Measurements from ENCODE around the gene STAT3. TPM values are rescaled to one million over a fixed set of nuclear protein-coding genes. Genes with fewer than 3 reads are reported as not detected.

Gene STAT3
- total RNA-seq, 3 donors from 2014 or later (not counting 1 experiment from before 2014, with no cell fraction given) = 190 to 246 (median 206) TPM

- H3K27ac ChIP-seq (ENCODE audit: low read length) = no peak overlapping the region
- Mint-ChIP-seq H3K9me3 (no peaks in the 10 kb centered on the region), H3K27ac (no peak overlapping the region), H3K4me3 (no peak overlapping the region), H3K27me3 (ENCODE audit: low read depth in 2 of 2) (no peaks in the 10 kb centered on the region), H3K36me3 (no peaks in the 10 kb centered on the region), H3K4me1 (peaks cover 48 to 49% of the 10 kb centered on the region in 2 donors)
- no CpG with 5 or more reads among the region's 1 CpG for WGBS (ENCODE audit: insufficient coverage)
- H3K4me3 ChIP-seq (ENCODE audit: low read length) = no peak overlapping the region
- intact Hi-C loops (cut with micrococcal nuclease) = no loop called here
- peaks cover 28% of the 10 kb centered on the region for H3K4me1 ChIP-seq (ENCODE audit: control insufficient read depth, insufficient read depth, low read length)
- TF ChIP-seq, protein P1, sequence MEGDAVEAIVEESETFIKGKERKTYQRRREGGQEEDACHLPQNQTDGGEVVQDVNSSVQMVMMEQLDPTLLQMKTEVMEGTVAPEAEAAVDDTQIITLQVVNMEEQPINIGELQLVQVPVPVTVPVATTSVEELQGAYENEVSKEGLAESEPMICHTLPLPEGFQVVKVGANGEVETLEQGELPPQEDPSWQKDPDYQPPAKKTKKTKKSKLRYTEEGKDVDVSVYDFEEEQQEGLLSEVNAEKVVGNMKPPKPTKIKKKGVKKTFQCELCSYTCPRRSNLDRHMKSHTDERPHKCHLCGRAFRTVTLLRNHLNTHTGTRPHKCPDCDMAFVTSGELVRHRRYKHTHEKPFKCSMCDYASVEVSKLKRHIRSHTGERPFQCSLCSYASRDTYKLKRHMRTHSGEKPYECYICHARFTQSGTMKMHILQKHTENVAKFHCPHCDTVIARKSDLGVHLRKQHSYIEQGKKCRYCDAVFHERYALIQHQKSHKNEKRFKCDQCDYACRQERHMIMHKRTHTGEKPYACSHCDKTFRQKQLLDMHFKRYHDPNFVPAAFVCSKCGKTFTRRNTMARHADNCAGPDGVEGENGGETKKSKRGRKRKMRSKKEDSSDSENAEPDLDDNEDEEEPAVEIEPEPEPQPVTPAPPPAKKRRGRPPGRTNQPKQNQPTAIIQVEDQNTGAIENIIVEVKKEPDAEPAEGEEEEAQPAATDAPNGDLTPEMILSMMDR (IDR thresholded peaks at IDR 0.05) = no peak
- no peak for DNase-seq
- no peak for ATAC-seq
- no peaks in the 10 kb centered on the region for H3K36me3 ChIP-seq (ENCODE audit: control insufficient read depth, insufficient read depth, low read length)
- H3K27me3 ChIP-seq (ENCODE audit: control insufficient read depth, insufficient read depth, low read length) = no peaks in the 10 kb centered on the region
- H3K9me3 ChIP-seq (ENCODE audit: control insufficient read depth, insufficient read depth, low read length) = no peaks in the 10 kb centered on the region
These were observed 29.8 kb downstream of the STAT3 start for GRCh38 chr17:42358434-42358833.

GRCh38 chr17:42354956-42355843 is 33.0 kb downstream of the STAT3 start:
- DNase-seq (no peak), ATAC-seq (no peak)
- Histone ChIP-seq H3K9me3 (ENCODE audit: control insufficient read depth, insufficient read depth, low read length) (no peaks in the 10 kb centered on the region), H3K4me1 (ENCODE audit: control insufficient read depth, insufficient read depth, low read length) (peaks cover 4% of the 10 kb centered on the region), H3K27me3 (ENCODE audit: control insufficient read depth, insufficient read depth, low read length) (no peaks in the 10 kb centered on the region), H3K36me3 (ENCODE audit: control insufficient read depth, insufficient read depth, low read length) (no peaks in the 10 kb centered on the region), H3K4me3 (ENCODE audit: low read length) (no peak overlapping the region), H3K27ac (ENCODE audit: low read length) (no peak overlapping the region)
- Mint-ChIP-seq H3K27ac (peak overlapping the region in 1 of 2 donors; percentile 24), H3K36me3 (no peaks in the 10 kb centered on the region), H3K9me3 (no peaks in the 10 kb centered on the region), H3K27me3 (ENCODE audit: low read depth in 2 of 2) (no peaks in the 10 kb centered on the region), H3K4me1 (peaks cover 27 to 32% of the 10 kb centered on the region in 2 donors), H3K4me3 (no peak overlapping the region)
- TF ChIP-seq, protein P1 (IDR thresholded peaks at IDR 0.05) = no peak
- intact Hi-C loops (cut with micrococcal nuclease) = no loop called here
- 78% methylated on average over 2 of the region's 3 CpGs for WGBS (ENCODE audit: insufficient coverage)

DNA sequence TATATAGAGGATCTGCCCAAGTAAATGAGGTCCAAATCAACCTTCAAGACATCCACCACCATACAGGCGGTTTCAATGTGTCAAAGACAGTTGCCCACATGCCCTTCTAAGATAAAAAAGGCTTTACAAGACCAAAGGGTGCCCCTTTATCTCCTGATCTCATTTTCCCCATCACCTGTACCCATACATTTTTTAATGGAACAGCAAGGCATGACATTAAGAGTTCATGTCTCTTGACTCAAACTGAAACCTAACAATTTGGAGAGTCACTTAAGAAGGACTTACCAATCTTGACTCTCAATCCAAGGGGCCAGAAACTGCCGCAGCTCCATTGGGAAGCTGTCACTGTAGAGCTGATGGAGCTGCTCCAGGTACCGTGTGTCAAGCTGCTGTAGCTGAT is 40.1 kb downstream of the STAT3 start:
- H3K4me1 ChIP-seq (ENCODE audit: control insufficient read depth, insufficient read depth, low read length) = no peaks in the 10 kb centered on the region
- H3K36me3 ChIP-seq (ENCODE audit: control insufficient read depth, insufficient read depth, low read length) = peaks cover 24% of the 10 kb centered on the region
- Mint-ChIP-seq H3K27me3 (ENCODE audit: low read depth in 2 of 2) (no peaks in the 10 kb centered on the region), H3K36me3 (no peaks in the 10 kb centered on the region), H3K9me3 (no peaks in the 10 kb centered on the region), H3K27ac (peak overlapping the region; percentile 39 to 53), H3K4me3 (no peak overlapping the region), H3K4me1 (peaks cover 38 to 40% of the 10 kb centered on the region in 2 donors)
- H3K4me3 ChIP-seq (ENCODE audit: low read length) = no peak overlapping the region
- H3K27ac ChIP-seq (ENCODE audit: low read length) = no peak overlapping the region
- no peaks in the 10 kb centered on the region for H3K9me3 ChIP-seq (ENCODE audit: control insufficient read depth, insufficient read depth, low read length)
- TF ChIP-seq, protein P1 (IDR thresholded peaks at IDR 0.05) = no peak
- WGBS (ENCODE audit: insufficient coverage) = 94% methylated on average over 3 of the region's 3 CpGs
- ATAC-seq (no peak), DNase-seq (no peak)
- intact Hi-C loops (cut with micrococcal nuclease) = no loop called here
- H3K27me3 ChIP-seq (ENCODE audit: control insufficient read depth, insufficient read depth, low read length) = no peaks in the 10 kb centered on the region
